NCI-H146 (cell line): ENCODE data around the gene KRTAP12-4.
A peak's percentile ranks its signal among the peaks of the same experiment; 100 is the strongest.
"Not testable (repeated sequence)": the region's sequence is repeated elsewhere in the genome, so short reads cannot be mapped to it uniquely, and the experiment has no call there.

Source experiments
- DNase-seq: peaks from one replicate; lab custom pipeline; 2025; lab: John Stamatoyannopoulos, UW

KRTAP12-4 gene

DNA sequence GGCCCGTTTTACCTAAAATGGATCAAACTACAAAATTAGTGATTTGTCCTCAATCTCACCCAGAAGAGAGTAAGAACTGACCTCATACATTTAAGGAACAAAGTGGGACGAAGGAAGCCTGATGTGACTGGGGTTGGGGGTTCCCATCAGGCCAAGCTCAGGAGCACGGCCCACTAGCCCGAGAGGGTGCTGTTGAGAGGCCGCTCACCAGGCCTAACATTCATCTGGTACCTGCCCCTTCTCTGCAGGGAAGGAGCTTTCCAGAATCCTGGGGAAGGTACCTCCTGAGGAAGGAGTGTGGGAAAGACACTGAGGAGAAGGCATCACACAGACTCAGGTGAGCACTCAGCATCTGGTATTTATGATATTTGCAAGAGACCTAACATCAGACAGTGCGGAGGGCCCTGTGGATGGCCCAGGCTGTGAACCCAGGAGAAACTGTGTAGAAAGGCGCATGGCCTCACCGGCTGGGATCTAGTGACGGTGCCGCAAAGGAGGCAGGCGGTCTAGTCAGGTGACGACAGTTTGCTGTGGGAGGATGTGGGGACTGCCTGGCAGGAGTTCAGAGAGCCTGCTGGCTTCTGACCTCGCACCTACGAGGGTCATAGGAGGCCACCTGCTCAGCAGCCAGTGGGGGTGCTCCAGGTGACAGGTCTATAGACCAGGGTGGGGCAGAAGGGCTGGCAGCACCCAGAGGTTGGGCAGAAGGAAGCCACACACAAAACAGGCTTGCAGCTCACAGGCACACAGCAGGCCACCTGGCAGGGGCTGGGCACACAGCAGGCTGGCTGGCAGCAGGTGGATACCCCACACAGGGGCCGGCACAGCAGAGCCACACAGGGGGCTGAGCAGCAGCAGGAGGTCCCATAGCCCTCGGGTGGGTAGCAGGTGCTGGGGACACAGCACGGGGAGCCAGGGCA, 543 bp downstream of the KRTAP12-4 start:
- DNase-seq = peak; percentile 67

- DNase-seq = no peak
Measured at GRCh38 chr21:44653123-44653522, 1.3 kb downstream of the KRTAP12-4 start.

DNA sequence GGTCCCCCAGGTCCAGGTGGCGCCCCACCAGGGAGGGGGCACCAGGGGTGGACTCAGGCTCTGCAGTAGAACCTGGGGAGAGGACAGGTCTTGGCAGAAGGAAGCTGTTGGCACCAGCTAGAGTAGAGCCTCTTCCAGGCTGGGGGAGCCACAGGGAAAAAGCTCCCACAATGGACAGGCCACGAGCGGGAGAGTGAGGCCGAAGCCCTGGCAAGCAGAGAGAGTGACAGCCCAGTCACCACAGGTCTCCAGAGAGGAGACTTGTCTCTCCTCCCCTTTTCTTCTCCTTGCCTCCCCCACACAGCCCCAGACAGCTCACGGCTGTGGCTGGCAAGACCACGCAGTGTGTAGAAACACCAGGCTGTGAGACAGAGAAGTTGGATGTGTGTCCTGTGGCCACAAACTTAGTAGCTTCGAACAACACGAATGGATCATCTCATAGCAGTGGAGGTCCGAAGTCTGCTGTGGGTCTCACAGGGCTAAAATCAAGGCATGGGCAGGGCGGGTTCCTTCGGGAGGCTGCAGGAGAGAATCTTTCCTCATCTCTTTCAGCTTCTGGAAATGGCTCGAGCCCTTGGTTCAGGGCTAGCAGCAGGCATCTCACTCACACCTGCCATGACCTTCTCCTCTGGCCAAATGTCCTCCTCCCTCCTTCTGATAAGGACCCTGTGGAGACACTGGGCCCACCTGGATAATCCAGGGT, 3.3 kb downstream of the KRTAP12-4 start:
- DNase-seq = no peak

DNA sequence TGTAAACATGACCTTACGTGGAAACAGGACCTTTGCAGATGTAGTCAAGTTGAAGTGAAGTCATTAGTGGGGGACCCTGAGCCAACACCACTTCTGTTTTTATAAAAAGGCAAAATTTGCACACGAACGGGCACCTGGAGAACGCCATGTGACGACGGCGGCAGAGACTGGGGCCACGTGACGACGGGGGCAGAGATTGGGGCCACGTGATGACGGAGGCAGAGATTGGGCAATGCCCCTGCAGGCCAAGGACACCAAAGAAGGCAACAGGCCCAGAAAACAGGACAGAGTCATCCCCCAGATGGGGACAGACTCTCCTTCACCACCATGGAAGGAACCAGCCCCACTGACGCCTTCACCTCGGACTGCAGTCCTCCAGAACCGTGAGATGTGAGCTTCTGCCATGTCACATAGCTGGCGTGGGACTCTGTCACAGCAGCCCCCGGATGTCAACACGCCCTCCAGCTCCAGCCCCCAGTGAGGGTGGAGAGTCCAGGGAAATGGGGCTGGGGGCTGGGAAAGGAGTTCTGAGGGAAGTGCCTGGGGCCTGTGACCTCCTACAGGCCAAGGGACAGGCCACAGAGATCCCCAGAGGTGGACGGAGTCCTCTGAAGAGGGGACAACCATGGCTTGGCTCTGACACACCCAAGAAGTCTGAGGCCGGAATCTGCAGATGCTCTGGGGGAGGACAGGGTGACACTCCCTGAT, 4.0 kb downstream of the KRTAP12-4 start:
- no peak for DNase-seq

- DNase-seq = no peak
Measured at GRCh38 chr21:44649521-44650100, 4.8 kb downstream of the KRTAP12-4 start.

- DNase-seq = no peak
Measured at GRCh38 chr21:44648557-44649311, 5.7 kb downstream of the KRTAP12-4 start.

DNA sequence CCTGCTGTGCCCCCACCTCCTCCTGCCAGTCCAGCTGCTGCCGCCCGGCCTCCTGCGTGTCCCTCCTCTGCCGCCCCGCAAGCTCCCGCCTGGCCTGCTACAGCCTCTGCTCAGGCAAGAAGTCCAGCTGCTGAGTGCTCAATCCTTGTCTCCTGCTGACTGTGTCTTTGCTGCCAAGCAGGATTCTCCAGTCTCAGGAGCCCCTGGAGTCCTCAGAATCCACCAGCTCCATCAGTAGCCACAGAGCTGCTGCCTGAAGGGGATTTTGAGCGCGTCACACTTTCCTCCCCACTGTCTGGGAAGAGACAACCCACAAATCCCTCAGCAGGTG, 7.3 kb downstream of the KRTAP12-4 start:
- DNase-seq = no peak

DNA sequence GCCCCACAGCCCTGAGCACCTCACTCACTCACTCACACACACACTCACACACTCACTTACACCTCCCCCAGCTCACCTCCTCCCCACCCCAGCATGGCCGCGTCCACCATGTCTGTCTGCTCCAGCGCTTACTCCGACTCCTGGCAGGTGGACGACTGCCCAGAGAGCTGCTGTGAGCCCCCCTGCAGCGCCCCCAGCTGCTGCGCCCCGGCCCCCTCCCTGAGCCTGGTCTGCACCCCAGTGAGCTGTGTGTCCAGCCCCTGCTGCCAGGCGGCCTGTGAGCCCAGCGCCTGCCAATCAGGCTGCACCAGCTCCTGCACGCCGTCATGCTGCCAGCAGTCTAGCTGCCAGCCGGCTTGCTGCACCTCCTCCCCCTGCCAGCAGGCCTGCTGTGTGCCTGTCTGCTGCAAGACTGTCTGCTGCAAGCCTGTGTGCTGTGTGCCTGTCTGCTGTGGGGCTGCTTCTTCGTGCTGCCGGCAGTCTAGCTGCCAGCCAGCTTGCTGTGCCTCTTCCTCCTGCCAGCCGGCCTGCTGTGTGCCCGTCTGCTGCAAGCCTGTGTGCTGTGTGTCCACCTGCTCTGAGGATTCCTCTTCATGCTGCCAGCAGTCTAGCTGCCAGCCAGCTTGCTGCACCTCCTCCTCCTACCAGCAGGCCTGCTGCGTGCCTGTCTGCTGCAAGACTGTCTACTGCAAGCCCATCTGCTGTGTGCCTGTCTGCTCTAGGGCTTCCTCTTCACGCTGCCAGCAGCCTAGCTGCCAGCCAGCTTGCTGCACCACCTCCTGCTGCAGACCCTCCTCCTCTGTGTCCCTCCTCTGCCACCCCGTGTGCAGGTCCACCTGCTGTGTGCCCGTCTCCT, 7.9 kb downstream of the KRTAP12-4 start, which contains the start of gene KRTAP10-11:
TSS of gene KRTAP10-11 (plus strand) at position 49 of the 856 bp plus-strand sequence. CDS start at position 94, 45 bp downstream.
- peak; percentile 58 for DNase-seq

- DNase-seq = no peak
Measured at GRCh38 chr21:44644878-44645277, 9.6 kb downstream of the KRTAP12-4 start.

DNA sequence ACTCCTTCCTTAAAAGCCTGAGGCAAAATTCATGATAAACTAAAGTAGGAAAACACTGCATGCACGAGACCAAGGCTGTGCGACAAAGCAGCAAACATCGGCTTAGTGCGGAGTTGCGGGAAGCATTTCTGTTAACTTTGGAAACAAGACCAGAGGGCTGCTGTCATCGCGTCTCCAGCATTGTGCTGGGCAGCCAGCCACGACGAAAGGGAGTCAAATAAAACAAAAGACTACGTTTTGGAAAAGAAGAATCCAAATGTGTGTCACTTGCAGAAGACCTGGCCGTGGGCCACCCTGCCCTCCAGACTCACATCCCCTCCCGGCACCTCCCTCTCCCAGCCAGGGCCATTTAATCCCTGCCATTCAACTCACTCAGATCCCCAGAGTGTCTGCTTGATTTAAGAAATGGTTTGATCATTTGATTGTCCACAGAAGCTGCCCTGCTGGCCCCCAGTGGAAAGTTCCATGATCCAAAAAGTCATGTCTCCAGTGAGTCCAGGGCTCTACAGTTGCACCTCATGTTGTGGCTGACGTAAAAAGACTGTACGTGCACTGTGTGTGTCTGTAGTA, 10.6 kb downstream of the KRTAP12-4 start:
- no peak for DNase-seq

DNA sequence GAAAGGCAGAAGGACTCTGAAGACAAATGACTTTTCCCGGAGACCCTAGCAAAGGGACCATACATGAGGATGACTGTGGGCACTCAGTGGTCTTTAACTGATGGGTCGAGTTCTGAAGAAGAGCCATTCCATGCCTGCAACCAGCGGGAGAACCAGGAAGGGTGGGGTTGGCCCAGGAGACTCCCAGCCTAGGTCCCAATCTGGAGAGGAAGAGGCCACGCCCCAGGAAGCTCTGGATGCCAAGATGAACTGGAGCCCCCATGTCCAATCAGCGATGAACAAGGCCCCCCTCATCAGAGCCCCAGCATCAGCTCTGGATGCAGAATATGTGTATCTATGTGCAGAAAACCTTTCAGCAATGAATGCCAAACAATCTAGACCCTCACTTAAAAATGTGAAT, 13.7 kb downstream of the KRTAP12-4 start:
- no peak for DNase-seq

GRCh38 chr21:44639331-44639655, 15.2 kb downstream of the KRTAP12-4 start:
- DNase-seq = no peak

DNA sequence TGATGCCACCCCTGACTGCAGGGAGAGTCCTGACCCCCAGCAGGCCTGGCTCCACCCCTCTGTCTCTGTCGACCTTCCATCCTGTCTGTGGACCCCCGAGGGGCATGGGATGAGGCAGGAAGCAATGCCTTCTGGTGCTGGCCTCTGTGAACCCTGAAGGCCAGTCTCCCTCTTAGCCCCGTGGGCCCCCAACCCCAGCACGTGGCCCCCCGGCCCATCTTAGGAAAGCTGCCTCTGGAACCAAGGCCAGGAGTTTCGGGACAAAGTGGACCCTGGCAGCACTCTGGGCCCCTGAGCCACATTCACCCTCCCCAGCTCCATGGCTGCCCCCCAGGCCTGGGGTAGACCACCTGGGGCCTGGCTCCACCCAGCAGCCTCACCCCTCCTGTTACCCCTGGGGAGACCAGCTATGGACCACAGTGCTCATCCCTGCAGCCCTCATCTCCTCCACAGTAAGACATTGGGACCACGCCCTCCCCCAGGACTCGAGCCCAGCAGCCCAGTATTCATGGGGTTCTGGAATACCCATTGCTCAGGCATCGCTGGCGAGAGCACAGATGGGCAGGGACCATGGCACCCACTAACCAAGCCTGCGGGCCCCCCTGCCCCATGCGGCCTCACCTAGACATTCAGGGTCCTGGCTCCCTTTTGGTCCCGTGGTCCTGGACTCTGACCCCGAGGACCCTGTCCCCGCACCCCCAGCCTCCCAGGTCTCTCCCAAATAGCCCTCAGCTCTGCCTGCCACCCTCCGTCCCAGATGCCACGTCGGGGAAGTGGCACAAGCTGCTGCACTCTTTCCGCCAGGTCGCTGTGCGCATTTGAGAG, 15.7 kb downstream of the KRTAP12-4 start:
- DNase-seq = not testable (repeated sequence)

DNA sequence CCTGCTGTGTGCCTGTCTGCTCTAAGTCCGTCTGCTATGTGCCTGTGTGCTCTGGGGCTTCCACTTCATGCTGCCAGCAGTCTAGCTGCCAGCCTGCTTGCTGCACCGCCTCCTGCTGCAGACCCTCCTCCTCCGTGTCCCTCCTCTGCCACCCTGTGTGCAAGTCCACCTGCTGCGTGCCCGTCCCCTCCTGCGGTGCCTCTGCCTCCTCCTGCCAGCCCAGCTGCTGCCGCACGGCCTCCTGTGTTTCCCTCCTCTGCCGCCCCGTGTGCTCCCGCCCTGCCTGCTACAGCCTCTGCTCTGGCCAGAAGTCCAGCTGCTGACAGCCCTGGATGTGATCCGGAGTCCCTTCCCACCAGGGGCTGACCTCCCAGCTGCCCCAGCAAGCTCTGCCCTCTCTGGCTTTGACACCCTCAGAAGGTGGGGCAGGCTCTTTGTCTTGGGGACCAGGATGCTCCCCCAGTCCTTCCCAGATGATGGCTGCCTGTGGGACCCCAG, 16.6 kb downstream of the KRTAP12-4 start:
- DNase-seq = peak; percentile 41

DNA sequence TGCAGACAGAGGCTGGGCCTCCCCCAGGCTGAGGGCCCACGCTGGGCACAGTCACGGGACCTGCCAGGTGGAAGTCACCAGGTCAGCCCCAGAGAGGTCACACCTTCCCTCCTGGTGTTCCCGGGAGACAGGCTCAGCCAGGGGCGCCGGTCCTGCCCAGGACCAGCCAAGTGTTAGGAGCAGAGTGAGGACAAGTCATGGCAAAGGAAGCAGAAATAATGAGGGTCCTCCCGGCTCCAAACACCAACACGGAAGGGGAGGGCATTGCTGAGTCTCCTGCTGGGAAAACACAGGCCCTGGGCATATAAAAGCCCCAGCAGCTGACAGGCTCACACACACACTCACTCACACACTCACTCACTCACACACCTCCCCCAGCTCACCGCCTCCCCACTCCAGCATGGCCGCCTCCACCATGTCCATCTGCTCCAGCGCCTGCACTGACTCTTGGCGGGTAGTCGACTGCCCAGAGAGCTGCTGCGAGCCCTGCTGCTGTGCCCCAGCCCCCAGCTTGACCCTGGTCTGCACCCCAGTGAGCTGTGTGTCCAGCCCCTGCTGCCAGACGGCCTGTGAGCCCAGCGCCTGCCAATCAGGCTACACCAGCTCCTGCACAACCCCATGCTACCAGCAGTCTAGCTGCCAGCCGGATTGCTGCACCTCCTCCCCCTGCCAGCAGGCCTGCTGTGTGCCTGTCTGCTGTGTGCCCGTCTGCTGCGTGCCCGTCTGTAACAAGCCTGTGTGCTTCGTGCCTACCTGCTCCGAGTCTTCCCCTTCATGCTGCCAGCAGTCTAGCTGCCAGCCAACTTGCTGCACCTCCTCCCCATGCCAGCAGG, 17.2 kb downstream of the KRTAP12-4 start, which contains the start of gene KRTAP10-10:
TSS of gene KRTAP10-10 (plus strand) at position 339 of the 833 bp plus-strand sequence. CDS start at position 401, 62 bp downstream.
- peak; percentile 64 for DNase-seq

DNA sequence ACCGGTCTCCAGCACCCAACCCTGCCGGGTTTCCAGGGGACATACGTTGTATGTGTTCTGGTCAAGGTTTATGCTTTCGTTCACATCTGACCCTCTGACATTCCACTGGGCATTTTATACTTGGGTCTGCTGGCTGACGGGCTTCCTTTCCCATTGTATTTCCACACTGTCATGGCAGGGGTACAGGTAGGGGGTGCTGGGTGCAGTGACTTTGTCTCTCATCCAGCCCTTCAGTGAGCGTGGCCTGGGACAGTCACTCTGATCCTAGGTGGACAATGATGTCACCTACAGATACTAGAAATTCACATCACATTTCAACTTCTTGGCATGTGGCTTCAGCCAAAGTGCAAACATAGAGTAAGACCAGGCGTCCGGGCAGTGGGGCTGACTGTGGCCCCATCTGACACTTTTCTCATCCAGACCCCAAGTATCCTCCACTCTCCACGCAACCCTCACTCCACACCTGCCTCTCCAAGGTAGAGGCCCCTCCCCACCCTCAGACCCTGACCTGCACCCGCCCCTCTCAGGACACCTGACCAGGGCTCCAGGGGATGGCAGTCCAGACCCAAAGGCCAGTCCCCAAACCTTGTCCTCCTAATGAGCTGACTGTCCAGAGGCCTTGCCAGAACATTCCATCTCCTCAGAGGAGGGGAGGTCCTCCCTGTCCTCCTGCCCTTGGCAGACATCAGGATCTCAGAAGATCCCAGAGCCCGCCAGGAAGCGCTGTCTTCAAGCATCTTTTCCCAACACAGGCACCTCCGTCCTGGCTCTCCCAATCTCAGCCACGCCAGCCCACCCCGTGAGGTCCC, 18.0 kb downstream of the KRTAP12-4 start:
- no peak for DNase-seq

DNA sequence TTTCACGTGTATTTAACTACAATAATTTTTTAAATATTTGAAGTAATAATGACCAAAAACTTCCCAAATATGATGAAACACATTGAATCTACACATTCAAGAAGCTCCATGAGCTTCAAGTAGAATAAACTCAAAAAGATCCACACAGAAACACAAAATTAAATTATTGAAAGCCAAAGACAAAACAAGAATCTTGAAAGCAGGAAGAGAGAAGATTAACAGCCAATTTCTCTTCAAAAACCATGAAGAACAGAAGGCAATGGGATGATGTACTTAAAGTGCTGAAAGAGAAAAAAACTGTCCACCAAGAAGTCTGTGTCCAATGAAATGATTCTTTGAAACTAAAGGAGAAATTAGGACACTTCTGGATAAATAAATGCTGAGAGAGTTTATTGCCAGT, 22.4 kb downstream of the KRTAP12-4 start:
- DNase-seq = no peak
